OCI-LY7 (cell line): ENCODE measurements around the gene CWC27. TPM values are rescaled to one million over a fixed set of nuclear protein-coding genes. Genes with fewer than 3 reads are reported as not detected.

Experiments used
- BruUV-seq: library from RNA; stranded (reverse); fragments of 400-500 nt; replicated peaks from 2 replicates; lab custom pipeline; 2021; lab: Mats Ljungman, UMichigan
- CTCF ChIA-PET: fragments of 300-600 bp; sonication (Branson Sonifier 250); formaldehyde crosslinking; loops from one replicate; lab custom pipeline; 2022; ENCODE audit warnings: antibody characterized with exemption; ENCODE audit not compliant: unreplicated experiment; lab: Charles Lee
- POLR2A ChIA-PET: fragments of 300-600 bp; sonication (Branson Sonifier 250); formaldehyde crosslinking; loops from one replicate; lab custom pipeline; 2022; ENCODE audit warnings: antibody characterized with exemption; lab: Charles Lee
- DNase-seq: peaks from one replicate; pipeline ENCODE4 v3.0.0-alpha.2; 2015; ENCODE audit warnings: low spot score
- H2AFZ ChIP-seq: fragments of 200-600 bp; sonication (generic), shearing (Covaris generic); 2 replicates; pipeline ENCODE4 v1.6.1; 2014; ENCODE audit warnings: mild to moderate bottlenecking, antibody characterized with exemption, low read length, moderate library complexity
- H3K27ac ChIP-seq: fragments of 200-600 bp; sonication (generic); 2 replicates; pipeline ENCODE4 v1.5.1; 2014; ENCODE audit warnings: mixed run types, low read depth, mild to moderate bottlenecking, moderate library complexity, low read length, inconsistent platforms; ENCODE audit not compliant: poor library complexity, severe bottlenecking
- H3K36me3 ChIP-seq: fragments of 200-600 bp; sonication (generic); 2 replicates; pipeline ENCODE4 v1.6.1; 2014; ENCODE audit warnings: mild to moderate bottlenecking, antibody characterized with exemption, low read length, moderate library complexity, mixed read lengths; ENCODE audit not compliant: insufficient read depth
- H3K4me1 ChIP-seq: fragments of 200-600 bp; sonication (generic); 2 replicates; pipeline ENCODE4 v1.5.1; 2014; ENCODE audit warnings: mild to moderate bottlenecking, low read length; ENCODE audit not compliant: insufficient read depth, poor library complexity, severe bottlenecking
- H3K4me2 ChIP-seq: fragments of 200-600 bp; sonication (generic); 2 replicates; pipeline ENCODE4 v1.6.1; 2014; ENCODE audit warnings: mild to moderate bottlenecking, low read length
- H3K4me3 ChIP-seq: fragments of 200-600 bp; sonication (generic); 2 replicates; pipeline ENCODE4 v1.5.1; 2014; ENCODE audit warnings: mild to moderate bottlenecking, low read depth, low read length; ENCODE audit not compliant: poor library complexity, severe bottlenecking
- H3K79me2 ChIP-seq: fragments of 200-600 bp; sonication (generic); 2 replicates; pipeline ENCODE4 v1.6.1; 2016; ENCODE audit warnings: low read depth, mild to moderate bottlenecking, low read length, moderate library complexity, mixed read lengths; ENCODE audit not compliant: insufficient read depth
- H3K9me2 ChIP-seq: fragments of 200-600 bp; sonication (generic); 2 replicates; pipeline ENCODE4 v1.6.1; 2016; ENCODE audit warnings: mild to moderate bottlenecking, low read length, mixed read lengths; ENCODE audit not compliant: insufficient read depth
- H3K9me3 ChIP-seq: fragments of 200-600 bp; sonication (generic); 2 replicates; pipeline ENCODE4 v1.6.1; 2014; ENCODE audit warnings: mild to moderate bottlenecking, mixed run types, low read length, mixed read lengths
- H4K20me1 ChIP-seq: fragments of 200-600 bp; sonication (generic); 2 replicates; pipeline ENCODE4 v1.6.1; 2014; ENCODE audit warnings: mild to moderate bottlenecking, antibody characterized with exemption, low read length, moderate library complexity, mixed read lengths; ENCODE audit not compliant: insufficient read depth
- EZH2phosphoT487 ChIP-seq: fragments of 200-600 bp; sonication (generic); IDR thresholded peaks from 2 replicates; pipeline ENCODE4 v1.6.1; 2018; ENCODE audit warnings: low read depth, borderline replicate concordance, mild to moderate bottlenecking, mixed run types, antibody characterized with exemption, low read length, moderate library complexity, mixed read lengths
- intact Hi-C: fragments of 100-400 bp; cut with micrococcal nuclease; formaldehyde crosslinking; loops from one replicate; pipeline ENCODE4 v1.10.0; 2022; ENCODE audit not compliant: unreplicated experiment
- total RNA-seq, 2 experiments: library from RNA; depleted of rRNA in 1 of 2; stranded (reverse); fragments of >200 nt in 1 of 2; shearing (Covaris generic) in 1 of 2; gene quantifications; 2 replicates each; pipeline ENCODE4 v1.2.3, GENCODE V29; 2014 to 2022
- TF ChIP-seq, protein P1 (sequence below): fragments of 200-600 bp; sonication (generic); conservative IDR thresholded peaks from 2 replicates; pipeline ENCODE4 v1.5.1; 2014; ENCODE audit warnings: mild to moderate bottlenecking, antibody characterized with exemption, low read length, moderate library complexity, mixed read lengths

The CWC27 gene
- total RNA-seq, 2 experiments from 2014 or later, result 15.4 to 33.1 TPM

DNA sequence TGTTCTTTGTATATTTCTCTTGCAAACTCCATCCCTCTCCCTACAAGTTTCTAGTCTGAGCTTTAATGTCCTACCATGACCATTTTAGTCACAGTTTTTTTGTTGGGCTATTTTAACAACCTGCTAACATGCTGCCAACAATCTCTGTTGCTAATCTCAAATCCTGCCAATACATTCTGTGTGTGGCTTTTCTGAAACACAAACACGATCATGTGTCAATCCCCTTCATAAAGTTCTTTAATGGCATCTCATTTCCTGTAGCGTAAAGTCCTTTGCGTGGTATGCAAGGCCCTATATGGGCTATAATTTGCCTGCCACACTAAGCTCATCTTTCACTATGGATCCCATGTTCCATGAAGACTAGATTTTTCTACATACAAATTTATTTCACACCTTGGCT, 180.6 kb downstream of the CWC27 start:
- no peak for DNase-seq
- intact Hi-C loops, result no loop called here
- Histone ChIP-seq H3K79me2 (no peaks in the 10 kb centered on the region), H3K27ac (no peak overlapping the region), H3K4me2 (no peak overlapping the region), H3K36me3 (no peaks in the 10 kb centered on the region), H3K9me2 (no peaks in the 10 kb centered on the region), H3K9me3 (no peaks in the 10 kb centered on the region), H3K4me1 (no peaks in the 10 kb centered on the region), H2AFZ (no peak overlapping the region), H3K4me3 (no peak overlapping the region), H4K20me1 (no peaks in the 10 kb centered on the region)
- TF ChIP-seq, protein P1, sequence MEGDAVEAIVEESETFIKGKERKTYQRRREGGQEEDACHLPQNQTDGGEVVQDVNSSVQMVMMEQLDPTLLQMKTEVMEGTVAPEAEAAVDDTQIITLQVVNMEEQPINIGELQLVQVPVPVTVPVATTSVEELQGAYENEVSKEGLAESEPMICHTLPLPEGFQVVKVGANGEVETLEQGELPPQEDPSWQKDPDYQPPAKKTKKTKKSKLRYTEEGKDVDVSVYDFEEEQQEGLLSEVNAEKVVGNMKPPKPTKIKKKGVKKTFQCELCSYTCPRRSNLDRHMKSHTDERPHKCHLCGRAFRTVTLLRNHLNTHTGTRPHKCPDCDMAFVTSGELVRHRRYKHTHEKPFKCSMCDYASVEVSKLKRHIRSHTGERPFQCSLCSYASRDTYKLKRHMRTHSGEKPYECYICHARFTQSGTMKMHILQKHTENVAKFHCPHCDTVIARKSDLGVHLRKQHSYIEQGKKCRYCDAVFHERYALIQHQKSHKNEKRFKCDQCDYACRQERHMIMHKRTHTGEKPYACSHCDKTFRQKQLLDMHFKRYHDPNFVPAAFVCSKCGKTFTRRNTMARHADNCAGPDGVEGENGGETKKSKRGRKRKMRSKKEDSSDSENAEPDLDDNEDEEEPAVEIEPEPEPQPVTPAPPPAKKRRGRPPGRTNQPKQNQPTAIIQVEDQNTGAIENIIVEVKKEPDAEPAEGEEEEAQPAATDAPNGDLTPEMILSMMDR, result no peak
- TF ChIP-seq EZH2phosphoT487, result no peak
- CTCF ChIA-PET, result no interaction called here
- POLR2A ChIA-PET, result no interaction called here
- BruUV-seq, result no TSS peak

DNA sequence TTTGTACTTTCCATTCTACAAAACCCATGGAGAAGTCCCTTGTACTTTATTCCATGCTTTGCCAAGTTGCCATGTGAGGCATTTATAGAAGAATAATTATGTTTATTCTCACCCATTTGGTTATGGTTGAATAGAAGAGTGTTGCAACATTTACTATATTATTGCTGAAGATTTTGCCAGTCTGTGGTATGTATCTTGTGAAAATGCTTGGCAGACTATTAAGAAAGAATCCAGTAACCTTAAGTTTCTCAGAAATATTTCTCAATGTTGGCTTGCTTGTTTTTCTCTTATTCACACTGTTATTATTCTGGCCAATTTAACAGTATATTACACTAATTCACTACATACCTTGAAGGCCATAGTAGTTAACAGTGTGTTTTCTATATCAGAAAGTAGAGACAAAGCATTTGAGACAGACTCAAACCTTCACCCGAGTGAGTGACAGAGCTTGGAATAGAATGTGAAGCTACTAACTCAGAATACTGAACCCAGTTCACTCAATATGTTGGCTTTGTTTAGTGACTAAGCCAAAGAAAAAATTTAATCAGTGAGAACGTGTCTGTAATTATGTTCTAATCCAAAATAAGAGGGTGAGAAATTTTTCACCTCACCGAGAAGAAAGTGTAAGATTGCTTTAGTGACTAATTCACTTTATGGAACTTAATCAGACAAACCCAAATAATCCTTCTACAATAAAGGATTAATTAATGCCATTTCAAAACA, 184.4 kb downstream of the CWC27 start:
- TF ChIP-seq, protein P1, result no peak
- TF ChIP-seq EZH2phosphoT487, result no peak
- no peaks in the 10 kb centered on the region for H4K20me1 ChIP-seq
- ChIA-PET POLR2A (no interaction called here), CTCF (no interaction called here)
- H3K4me1 ChIP-seq, result no peaks in the 10 kb centered on the region
- H3K4me3 ChIP-seq, result no peak overlapping the region
- H3K79me2 ChIP-seq, result no peaks in the 10 kb centered on the region
- no peaks in the 10 kb centered on the region for H3K9me2 ChIP-seq
- no peak overlapping the region for H3K27ac ChIP-seq
- H2AFZ ChIP-seq, result no peak overlapping the region
- no TSS peak for BruUV-seq
- H3K9me3 ChIP-seq, result no peaks in the 10 kb centered on the region
- H3K36me3 ChIP-seq, result no peaks in the 10 kb centered on the region
- no peak for DNase-seq
- intact Hi-C loops, result loop anchor here (10.0 kb wide), 1 partner anchor 318 kb away; no protein-coding TSS in a partner anchor
- H3K4me2 ChIP-seq, result no peak overlapping the region

DNA sequence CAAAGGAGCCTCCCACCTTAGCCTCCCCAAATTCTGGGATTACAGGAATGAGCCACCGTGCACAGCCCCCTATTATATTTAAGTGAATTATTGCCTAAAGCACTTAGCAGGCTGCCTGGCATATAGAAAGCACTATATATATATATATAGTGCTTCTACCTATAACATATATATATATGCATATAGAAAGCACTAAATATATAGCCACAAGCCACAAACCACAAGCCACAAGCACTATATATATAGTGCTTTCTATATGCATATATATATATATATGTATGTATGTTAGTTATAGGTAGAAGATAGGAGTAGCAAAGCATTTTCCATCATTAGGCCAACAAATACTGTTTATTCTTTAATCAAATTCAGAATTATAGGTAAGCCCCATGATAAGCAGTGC, 185.8 kb downstream of the CWC27 start:
- intact Hi-C loops, result loop anchor here (10.0 kb wide), 1 partner anchor 320 kb away; no protein-coding TSS in a partner anchor
- no peaks in the 10 kb centered on the region for H3K4me1 ChIP-seq
- no peaks in the 10 kb centered on the region for H3K79me2 ChIP-seq
- DNase-seq, result no peak
- no peaks in the 10 kb centered on the region for H3K36me3 ChIP-seq
- no peak overlapping the region for H2AFZ ChIP-seq
- no peak overlapping the region for H3K27ac ChIP-seq
- H3K4me3 ChIP-seq, result no peak overlapping the region
- no peaks in the 10 kb centered on the region for H3K9me3 ChIP-seq
- ChIA-PET CTCF (no interaction called here), POLR2A (no interaction called here)
- no peak overlapping the region for H3K4me2 ChIP-seq
- no peaks in the 10 kb centered on the region for H3K9me2 ChIP-seq
- BruUV-seq, result no TSS peak
- H4K20me1 ChIP-seq, result no peaks in the 10 kb centered on the region
- TF ChIP-seq EZH2phosphoT487, result no peak
- TF ChIP-seq, protein P1, result no peak
